ENCODE results near the gene PADI3.
"Not testable (repeated sequence)": the region's sequence is repeated elsewhere in the genome, so short reads cannot be mapped to it uniquely, and the experiment has no call there.

Gene PADI3

DNA sequence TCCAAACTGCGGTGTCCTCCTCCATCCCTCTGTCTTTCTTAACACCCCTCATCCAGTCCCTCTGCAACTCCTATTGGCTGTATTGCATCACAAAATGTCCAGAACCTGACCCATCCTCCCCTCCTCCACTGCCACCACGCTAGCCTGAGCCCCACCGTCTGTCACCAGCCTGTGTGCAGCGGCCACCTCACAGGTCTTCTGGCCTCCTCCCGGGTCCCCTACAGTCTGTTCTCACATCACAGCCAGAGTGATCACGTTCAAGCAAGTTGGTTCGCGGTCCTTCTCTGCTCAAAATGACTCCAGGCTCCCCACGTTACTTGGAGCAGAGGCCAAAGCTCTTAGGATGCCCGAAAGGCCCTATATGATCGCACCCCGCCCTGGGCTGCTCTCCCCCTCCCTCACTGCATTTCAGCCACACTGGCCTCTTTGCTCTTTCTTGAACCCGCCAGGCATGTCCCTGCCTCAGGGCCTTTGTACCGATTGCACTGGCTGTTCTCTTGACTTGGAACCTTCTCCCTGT is 56.7 kb downstream of the PADI3 start:
- DNase-seq = no peak

- no peak for DNase-seq
Observed at GRCh38 chr1:17306407-17306806, 57.5 kb downstream of the PADI3 start.

DNA sequence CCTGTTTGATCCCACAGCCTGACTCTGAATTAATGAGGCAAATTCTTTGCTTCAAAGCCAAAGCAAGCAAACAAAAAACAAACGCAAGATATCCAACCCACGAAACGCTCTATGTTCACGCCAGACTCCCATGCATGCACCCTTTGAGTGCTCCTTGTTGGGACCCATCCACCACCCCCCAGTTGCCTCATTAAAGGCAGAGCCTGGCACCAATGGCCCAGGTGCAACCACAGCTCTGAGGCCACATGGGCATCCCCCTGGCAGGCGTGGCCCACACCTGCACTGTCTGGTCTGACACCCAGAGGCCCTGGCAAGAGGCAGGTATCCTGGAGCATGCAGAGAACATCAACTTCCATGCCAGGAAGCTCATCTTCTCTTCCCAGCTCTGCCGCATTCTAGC is 58.0 kb downstream of the PADI3 start:
- DNase-seq = no peak

DNA sequence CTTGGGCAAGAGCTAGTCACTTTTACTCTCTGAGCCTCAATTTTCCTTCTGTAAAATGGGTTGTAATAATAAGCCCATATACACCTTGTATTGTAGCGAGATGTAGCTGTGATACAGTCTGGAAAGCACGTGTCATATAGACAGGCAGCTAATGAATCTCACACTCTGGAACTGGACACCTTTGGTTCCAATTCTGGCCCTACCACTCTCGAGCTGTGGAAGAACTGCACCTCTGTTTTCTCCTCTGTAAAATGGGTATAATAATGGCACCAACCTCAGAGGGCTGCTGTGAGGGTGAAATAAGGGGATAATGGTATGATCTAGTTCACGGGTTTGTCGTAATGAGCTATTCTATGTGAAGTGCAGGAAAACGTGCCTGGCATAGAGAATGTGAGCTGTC is 58.4 kb downstream of the PADI3 start:
- no peak for DNase-seq

- DNase-seq = no peak
Observed at GRCh38 chr1:17307946-17308345, 59.0 kb downstream of the PADI3 start, which contains the start of gene PADI4. Gene PADI4, plus strand, starts transcription at chr1:17308197. Its CDS starts 26 bp downstream, at chr1:17308223.

DNA sequence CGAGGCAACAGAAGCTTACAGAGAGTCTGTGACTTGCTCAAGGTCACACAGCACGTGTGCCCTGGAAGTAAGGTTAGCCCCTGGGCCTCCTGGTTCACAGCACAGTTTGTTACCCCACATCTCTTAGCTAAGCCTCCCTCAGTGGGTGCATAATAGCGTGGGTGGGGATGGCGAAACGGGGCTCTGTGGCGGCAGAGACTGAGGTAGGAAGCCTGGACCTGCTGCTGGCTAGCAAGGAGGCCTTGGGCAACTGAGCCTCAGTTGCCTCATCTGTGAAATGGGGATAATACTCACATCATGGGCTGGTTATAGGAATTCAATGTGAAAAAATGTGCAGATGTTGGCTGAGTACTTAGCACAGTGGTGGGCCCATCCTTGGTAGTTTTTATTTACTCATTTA is 59.7 kb downstream of the PADI3 start:
- DNase-seq = no peak

GRCh38 chr1:17309426-17310067 is 60.6 kb downstream of the PADI3 start:
- no peak for DNase-seq

GRCh38 chr1:17310068-17310640 is 61.3 kb downstream of the PADI3 start:
- no peak for DNase-seq

GRCh38 chr1:17313530-17314309 is 64.8 kb downstream of the PADI3 start:
- DNase-seq = no peak

- no peak for DNase-seq
Observed at GRCh38 chr1:17314491-17314971, 65.6 kb downstream of the PADI3 start.

DNA sequence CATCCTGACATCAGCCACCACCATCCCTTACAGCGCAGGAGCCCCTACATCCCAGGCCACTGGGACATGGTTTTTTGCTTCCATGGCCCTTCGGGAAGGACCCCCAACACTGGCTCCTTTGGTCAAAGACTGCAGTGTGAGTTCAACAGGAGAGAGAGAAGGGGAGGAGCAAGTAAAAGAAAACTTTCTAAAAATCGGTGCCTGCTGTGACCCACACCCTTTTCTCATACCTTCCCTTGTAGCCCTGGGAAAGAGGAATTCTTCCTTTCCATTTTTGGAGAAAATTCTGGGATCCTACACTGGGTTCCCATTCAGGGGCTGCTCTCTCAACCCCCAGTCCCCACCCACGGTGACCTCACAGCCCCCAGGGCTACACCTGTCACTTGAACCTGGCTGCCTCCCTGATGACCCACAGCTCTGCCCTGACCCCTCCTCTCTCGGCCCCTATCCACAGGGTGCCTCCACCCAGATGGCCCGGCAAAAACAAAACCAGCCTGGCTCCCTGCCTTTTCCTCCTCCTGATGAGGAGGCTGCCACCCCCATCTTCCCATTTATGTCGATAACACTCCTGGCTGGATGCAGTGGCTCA is 66.7 kb downstream of the PADI3 start:
- DNase-seq = no peak

DNA sequence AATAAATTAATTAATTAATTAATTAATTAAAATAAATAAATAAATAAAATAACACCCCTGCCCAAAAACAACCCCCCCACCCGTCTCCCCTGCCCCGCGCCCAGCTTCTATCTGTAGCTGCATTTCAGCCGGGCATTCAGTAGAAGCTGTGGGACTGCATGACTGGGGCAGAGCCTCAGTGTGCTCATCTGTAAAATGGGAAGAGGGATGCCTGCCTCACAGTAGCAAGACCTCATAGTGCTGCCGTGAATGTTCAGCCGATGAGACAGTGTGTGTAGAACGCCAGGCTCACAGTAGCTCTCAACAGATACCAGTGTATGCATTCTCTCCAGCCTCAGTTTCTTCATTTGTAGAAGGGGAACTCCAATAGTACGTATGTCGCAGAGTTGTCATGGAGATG is 67.8 kb downstream of the PADI3 start:
- no peak for DNase-seq

DNA sequence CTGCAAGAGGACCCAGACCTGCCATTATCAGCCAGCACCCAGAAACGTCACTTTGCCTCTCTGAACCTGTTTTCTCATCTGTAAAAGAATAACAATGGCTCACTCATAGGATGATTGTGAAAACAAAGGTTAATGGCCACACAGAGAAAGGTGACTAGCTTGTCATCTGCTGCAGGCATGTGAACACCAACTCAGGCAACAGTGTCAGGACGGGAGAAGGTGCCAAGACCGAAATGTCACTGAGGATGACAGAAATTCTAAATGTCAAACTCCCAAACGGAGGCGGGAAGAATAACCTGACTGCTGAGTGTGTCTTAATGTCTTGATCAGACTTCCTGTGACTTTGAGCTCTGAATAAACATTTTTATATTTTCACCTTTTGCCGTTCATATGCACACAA is 69.4 kb downstream of the PADI3 start:
- no peak for DNase-seq

GRCh38 chr1:17319561-17320350 is 70.9 kb downstream of the PADI3 start:
- no peak for DNase-seq

- DNase-seq = not testable (repeated sequence)
Observed at GRCh38 chr1:17321857-17322390, 73.0 kb downstream of the PADI3 start.

DNA sequence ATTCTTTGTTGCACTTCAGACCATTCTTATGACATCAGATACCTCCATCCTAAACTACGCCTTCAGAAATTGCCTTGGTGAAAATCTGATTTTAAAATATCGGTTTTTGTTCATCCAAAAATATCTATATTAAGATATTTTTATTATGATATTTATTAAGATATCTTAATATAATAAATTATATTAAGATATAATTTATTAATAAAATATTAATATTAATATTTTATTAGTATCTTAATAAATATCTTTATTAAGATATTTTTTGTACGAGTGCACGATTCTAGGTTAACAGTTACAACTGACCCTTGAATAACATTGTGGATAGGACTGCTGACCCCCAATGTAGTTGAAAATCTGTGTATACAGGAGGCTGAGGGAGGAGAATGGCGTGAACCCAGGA is 80.0 kb downstream of the PADI3 start:
- DNase-seq = no peak

DNA sequence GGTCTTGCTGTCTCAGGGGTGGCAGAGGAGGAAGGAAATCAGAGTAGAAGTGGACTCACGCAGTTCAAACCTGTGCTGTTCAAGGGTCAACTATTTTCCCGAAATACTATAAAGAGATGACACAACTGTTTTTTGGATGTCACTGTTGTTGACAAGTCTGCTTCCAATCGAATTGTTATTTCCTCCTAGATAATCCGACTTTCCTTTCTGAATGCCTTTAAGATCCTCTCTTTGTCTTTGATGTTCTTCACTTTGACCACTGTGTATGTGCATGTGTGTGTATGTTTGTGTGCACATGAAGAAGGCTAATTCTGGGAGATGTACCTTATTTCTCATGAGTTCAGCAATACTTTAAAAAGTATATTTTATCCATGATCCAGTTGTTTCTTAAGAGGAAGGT is 80.7 kb downstream of the PADI3 start:
- DNase-seq = no peak

GRCh38 chr1:17330856-17331255 is 82.0 kb downstream of the PADI3 start:
- no peak for DNase-seq

DNA sequence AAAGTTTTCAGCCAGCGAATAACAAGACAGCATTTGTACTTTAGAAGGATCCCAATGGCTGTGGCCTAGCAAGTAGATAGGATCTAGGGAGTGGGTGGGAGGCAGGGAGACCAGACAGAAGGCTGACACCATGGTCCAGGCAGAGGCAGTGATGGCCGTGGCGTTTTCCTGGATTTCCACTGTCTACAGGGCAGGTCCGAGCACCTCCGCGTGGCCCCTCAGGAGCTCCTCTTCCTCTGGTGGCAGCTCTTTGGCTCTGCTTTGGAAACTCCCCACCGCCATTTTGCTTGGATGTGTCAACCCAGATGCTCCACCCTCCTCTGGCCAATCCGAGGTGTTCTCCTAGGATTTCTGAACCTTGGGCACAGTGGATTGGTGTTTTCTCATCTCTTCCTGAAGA is 84.2 kb downstream of the PADI3 start:
- DNase-seq = no peak

Data from T-helper 9 cell (primary cell).